ENCODE data around the gene CMYA5.
"Not testable (repeated sequence)": the region's sequence is repeated elsewhere in the genome, so short reads cannot be mapped to it uniquely, and the experiment has no call there.

Gene CMYA5

GRCh38 chr5:79689541-79690466 lies at the start of gene CMYA5:
Gene CMYA5 (plus strand): TSS chr5:79689836. CDS start chr5:79689908, 72 bp downstream.
- DNase-seq (ENCODE audit: low read depth in 2 of 2) = no peak

DNA sequence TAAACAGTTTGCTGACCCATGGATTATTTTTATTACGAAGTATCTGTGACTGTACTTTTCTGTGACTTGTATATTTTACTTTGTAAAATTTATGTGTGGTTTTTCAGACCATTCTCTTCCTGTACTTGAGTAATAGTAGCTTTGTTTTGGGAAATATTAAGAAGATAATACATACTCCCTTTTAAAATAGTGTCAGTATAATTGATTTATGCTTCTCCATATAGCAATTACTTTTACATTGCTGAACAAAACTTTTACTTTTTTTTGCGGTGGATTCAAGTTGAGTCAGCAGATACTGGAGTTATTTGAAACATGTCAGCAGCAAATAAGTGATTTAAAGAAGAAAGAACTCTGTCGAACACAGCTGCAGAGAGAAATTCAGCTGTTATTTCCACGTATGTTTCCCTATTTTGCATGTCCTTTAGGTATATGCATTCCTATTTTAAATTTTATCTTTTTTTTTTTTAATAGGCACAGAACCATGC lies 49.0 kb upstream of the CMYA5 start:
- DNase-seq (ENCODE audit: low read depth in 2 of 2) = no peak

GRCh38 chr5:79641414-79641813 lies 48.2 kb upstream of the CMYA5 start:
- DNase-seq (ENCODE audit: low read depth in 2 of 2) = no peak

DNA sequence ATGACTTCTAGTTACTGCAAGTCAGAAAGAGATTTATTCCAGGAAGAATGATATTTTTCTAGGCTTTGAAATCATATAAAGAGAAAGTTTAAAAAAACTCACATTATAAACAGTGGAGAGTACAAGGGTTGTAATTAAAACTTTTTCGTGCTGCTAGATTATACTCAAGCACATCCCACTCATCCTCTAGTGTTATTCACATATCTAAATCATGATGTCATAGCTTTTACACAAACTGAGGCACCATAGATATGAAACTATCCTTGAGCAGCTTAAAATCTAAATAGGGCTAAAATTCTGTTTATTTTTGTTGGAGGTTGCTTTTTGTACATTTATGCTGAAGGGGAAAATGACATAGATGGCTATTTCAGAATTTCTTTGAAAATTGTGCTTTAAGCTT lies 47.4 kb upstream of the CMYA5 start:
- DNase-seq (ENCODE audit: low read depth in 2 of 2) = no peak

GRCh38 chr5:79653843-79654242 lies 35.8 kb upstream of the CMYA5 start:
- no peak for DNase-seq (ENCODE audit: low read depth in 2 of 2)

- no peak for DNase-seq (ENCODE audit: low read depth in 2 of 2)
These were observed 26.4 kb upstream of the CMYA5 start for GRCh38 chr5:79663212-79663611.

DNA sequence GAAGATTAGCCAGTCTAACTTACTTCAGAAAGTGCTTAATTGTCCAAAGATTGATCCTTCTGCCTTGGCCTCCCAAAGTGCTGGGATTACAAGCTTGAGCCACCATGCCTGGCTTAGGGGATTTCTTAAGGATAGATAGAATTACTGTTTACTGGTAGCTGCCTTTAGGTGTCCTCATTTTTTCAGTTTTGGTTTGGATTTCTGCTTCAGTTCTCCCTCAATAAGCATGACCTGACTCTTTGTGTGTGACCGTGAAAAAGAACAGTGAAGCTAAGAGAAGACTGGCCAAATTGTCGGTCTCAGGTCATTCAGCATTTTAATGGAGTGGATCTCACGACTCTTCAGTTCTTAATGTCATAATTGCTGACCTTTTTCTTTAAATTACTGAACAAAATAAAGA lies 22.9 kb upstream of the CMYA5 start:
- DNase-seq (ENCODE audit: low read depth in 2 of 2) = no peak

GRCh38 chr5:79672392-79672791 lies 17.2 kb upstream of the CMYA5 start:
- no peak for DNase-seq (ENCODE audit: low read depth in 2 of 2)

DNA sequence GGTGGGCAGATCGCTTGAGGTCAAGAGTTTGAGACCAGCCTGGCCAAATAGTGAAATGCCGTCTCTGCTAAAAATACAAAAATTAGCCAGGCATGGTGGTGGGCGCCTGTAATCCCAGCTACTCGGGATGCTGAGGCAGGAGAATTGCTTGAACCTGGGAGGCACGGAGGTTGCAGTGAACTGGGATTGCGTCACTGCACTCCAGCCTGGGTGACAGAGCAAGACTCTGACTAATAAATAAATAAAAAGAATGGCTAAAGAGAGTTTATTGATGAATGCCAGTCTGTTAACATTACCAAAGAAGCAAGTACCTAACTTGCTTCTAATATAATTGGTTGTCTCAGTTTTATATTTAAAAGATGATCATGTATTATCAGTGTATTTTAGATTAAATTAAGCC lies 13.3 kb upstream of the CMYA5 start:
- not testable (repeated sequence) for DNase-seq (ENCODE audit: low read depth in 2 of 2)

- not testable (repeated sequence) for DNase-seq (ENCODE audit: low read depth in 2 of 2)
These were observed 7.5 kb upstream of the CMYA5 start for GRCh38 chr5:79682102-79682501.

DNA sequence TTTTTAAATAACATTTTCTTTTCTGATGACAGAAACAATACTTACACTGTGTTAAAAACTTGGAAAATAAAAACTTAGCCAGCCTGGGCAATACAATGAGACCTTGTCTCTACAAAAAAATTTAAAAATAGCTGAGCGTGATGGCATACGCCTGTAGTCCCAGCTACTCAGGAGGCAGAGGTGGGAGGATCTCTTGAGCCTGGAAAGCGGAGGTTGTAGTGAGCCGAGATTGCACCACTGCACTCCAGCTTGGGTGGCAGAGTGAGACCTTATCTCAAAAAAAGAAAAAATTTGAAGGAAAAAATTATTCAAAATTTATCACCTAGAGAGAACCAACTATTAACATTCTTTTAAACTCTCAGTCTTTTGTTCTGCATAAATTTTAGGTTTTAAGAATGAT lies 4.9 kb upstream of the CMYA5 start:
- DNase-seq (ENCODE audit: low read depth in 2 of 2) = no peak

DNA sequence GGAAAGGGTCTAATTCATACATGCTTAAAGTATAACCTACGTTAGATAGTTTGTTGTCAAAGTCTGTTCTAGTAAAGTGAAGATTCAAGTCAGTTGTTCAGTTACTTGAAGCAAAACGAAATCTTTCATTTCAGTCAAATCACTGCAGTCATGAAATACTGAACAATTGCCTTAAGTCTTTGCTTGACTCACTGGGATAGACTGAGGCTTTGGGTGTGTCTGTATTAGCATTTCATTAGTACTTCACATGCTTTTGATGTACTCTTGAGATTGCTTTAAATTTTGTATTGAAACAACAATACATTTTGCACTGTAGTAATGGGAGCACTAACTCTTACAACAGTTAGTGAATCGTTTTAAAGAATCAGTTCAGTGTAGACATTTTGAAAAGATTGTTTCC lies 4.0 kb upstream of the CMYA5 start:
- no peak for DNase-seq (ENCODE audit: low read depth in 2 of 2)

DNA sequence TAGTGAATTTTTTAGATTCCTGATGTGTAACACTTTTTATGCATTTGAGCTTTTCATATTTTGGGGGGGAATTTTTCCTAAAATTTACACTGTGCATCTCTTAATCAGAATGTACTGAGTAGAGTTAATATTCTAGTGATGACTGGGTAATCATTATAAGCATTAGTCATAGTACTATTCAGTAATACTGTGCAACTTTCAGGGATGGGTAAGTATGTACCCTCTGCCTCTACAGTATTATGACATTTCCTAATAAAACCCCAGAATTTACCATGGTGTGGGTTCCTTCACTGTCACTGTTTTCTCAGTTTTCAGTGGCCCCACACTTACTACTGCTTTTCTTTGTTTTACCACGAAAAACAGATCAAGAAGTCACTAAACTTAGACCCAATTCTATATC lies 2.8 kb upstream of the CMYA5 start:
- no peak for DNase-seq (ENCODE audit: low read depth in 2 of 2)

GRCh38 chr5:79687889-79688288 lies 1.7 kb upstream of the CMYA5 start:
- DNase-seq (ENCODE audit: low read depth in 2 of 2) = no peak

GRCh38 chr5:79691007-79691406 lies 1.4 kb downstream of the CMYA5 start:
- no peak for DNase-seq (ENCODE audit: low read depth in 2 of 2)

GRCh38 chr5:79692596-79692995 lies 3.0 kb downstream of the CMYA5 start:
- no peak for DNase-seq (ENCODE audit: low read depth in 2 of 2)

- no peak for DNase-seq (ENCODE audit: low read depth in 2 of 2)
These were observed 4.5 kb downstream of the CMYA5 start for GRCh38 chr5:79694183-79694582.

DNA sequence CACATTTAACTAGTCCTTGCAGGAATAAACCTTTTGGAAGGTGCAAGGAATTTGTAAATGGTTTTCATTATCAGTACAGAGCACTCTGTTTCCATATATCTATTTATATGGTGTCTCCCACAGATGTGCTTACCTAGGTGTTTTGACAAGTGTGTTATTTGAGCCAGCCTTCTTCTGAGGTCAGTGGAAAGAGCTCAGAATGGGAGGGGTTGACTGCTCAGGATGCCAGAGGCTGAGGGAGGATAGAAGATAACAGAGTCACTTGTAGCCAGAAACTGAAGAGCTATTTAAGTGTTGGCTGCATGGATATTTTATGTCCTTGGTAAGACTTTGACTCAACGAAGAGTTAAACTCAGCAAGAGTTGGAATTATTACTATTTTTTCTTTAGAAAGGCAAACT lies 5.0 kb downstream of the CMYA5 start:
- DNase-seq (ENCODE audit: low read depth in 2 of 2) = no peak

GRCh38 chr5:79695526-79695925 lies 5.9 kb downstream of the CMYA5 start:
- no peak for DNase-seq (ENCODE audit: low read depth in 2 of 2)

DNA sequence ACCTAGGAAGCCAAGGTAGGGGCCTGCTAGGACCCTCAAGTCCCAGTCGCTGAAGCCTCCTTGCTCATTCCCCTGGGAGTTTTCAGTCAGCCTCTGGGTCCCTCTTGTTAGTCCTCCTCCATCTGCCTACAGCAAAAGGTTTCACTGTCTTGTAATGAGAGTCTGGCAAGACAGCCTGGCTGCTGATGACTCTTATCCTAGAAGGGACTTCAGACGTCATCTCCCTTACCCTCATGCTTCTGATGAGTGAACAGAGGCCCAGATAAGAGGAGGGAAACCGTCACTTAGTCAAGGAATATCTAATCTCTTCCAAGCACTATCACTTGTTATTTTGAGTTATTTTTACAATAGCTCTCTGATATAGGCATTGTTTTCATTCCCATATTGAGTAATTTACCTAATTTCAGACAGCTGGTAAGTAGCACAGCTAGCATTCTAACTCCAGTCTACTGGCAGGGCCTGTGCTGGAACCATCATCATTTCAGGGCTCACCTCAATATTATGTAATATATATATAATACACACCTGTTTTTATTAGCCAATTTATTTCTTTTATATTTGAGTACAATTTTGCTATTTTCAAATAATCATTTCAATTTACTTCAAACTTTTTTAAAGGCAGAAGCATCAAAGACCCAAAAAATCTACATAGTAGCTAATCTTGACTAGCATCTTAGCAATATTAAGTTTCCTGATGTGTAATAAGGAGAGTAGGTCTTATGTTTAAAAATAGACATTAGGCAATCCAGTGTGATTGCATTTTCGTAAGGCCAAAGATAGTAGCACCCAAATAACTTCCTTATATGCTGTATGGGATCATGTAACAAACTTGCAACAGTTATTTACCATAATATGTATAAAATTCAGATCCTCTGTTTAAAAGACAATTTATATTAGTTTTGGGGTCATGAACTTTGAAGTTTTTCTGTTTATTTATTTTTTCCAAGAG lies 7.9 kb downstream of the CMYA5 start:
- no peak for DNase-seq (ENCODE audit: low read depth in 2 of 2)

GRCh38 chr5:79699763-79700400 lies 10.2 kb downstream of the CMYA5 start:
- DNase-seq (ENCODE audit: low read depth in 2 of 2) = no peak

Measured in stimulated activated CD4-positive, alpha-beta T cell treated with anti-CD3 and anti-CD28 coated beads, Interleukin-15, amount 100 ng/mL, for 48 hours (primary cell).